ENCODE measurements around the gene SSH3. TPM values are rescaled to one million over a fixed set of nuclear protein-coding genes. Genes with fewer than 3 reads are reported as not detected.
A peak's percentile ranks its signal among the peaks of the same experiment; 100 is the strongest.

SSH3 gene
- total RNA-seq, 1 experiment from 2014 or later: 57.8 TPM

GRCh38 chr11:67303835-67304411 is 593 bp downstream of the SSH3 start:
- POLR2A ChIA-PET: interaction anchor here (1.0 to 2.4 kb wide), 3 partner anchors 10 to 16 kb away, joined by 3 to 11 read pairs (median 6); partner anchors contain the start of gene ANKRD13D
- H3K4me1 ChIP-seq (ENCODE audit: control insufficient read depth in 1 of 2, insufficient read depth in 2 of 2, low read length in 2 of 2): peaks cover 21 to 25% of the 10 kb centered on the region in 2 experiments
- no peaks in the 10 kb centered on the region for H3K9me2 ChIP-seq (ENCODE audit: insufficient read depth)
- ATAC-seq: peak; percentile 33
- peak overlapping the region; percentile 79 to 91 for H3K4me3 ChIP-seq (replicated peaks in 1 of 2; ENCODE audit: low read depth in 1 of 2, low read length in 2 of 2)
- no peaks in the 10 kb centered on the region for H3K9me3 ChIP-seq (ENCODE audit: control insufficient read depth in 1 of 2, insufficient read depth in 1 of 2, low read depth in 1 of 2, low read length in 2 of 2)
- H3K79me2 ChIP-seq (ENCODE audit: insufficient read depth, low read length): peaks cover 12% of the 10 kb centered on the region
- H3K9ac ChIP-seq (ENCODE audit: low read length): peak overlapping the region; percentile 90
- peak overlapping the region; percentile 85 for H3K27ac ChIP-seq (ENCODE audit: low read depth, low read length)
- no peak overlapping the region for H2AFZ ChIP-seq (ENCODE audit: low read depth, low read length, poor library complexity, severe bottlenecking)
- peaks cover 10% of the 10 kb centered on the region in 2 experiments; a peak in 3 of 4 replicates for H3K36me3 ChIP-seq (ENCODE audit: control insufficient read depth in 1 of 2, insufficient read depth in 2 of 2, low read length in 2 of 2)
- BruUV-seq (replicated peaks): no TSS peak
- CTCF ChIA-PET: interaction anchor here (0.7 to 1.5 kb wide), 3 partner anchors 13 to 43 kb away, joined by 3 to 9 read pairs (median 5); partner anchors contain the start of gene ANKRD13D
- intact Hi-C loops (cut with micrococcal nuclease): no loop called here
- TF ChIP-seq ZFX (IDR thresholded peaks at IDR 0.05) (peak; percentile 63; the same call in 1 of the 2 replicates), MAX (IDR thresholded peaks at IDR 0.05) (no peak), TCF7L2 (IDR thresholded peaks at IDR 0.05; ENCODE audit: borderline replicate concordance, extremely low read depth, insufficient read depth, insufficient read length) (no peak)
- H4K20me1 ChIP-seq (ENCODE audit: insufficient read depth): no peaks in the 10 kb centered on the region
- no peak for DNase-seq (ENCODE audit: low read depth, low spot score)
- RAD21 ChIA-PET (ENCODE audit: low non-redundant PET in 1 of 2, low total read pairs in 2 of 2, uncharacterized antibody in 2 of 2, unreplicated experiment in 2 of 2): interaction anchor here in 1 of 2 experiments (0.6 to 1.4 kb wide), 2 partner anchors 13 to 22 kb away, joined by 3 to 5 read pairs; no protein-coding TSS in a partner anchor
- no peaks in the 10 kb centered on the region for H3K27me3 ChIP-seq (ENCODE audit: insufficient read depth, low read length)
- H3K4me2 ChIP-seq (ENCODE audit: low read length): peak overlapping the region; percentile 95

GRCh38 chr11:67304511-67305113 is 1.3 kb downstream of the SSH3 start:
- BruUV-seq (replicated peaks): TSS peak; percentile 46
- RAD21 ChIA-PET (ENCODE audit: low non-redundant PET in 1 of 2, low total read pairs in 2 of 2, uncharacterized antibody in 2 of 2, unreplicated experiment in 2 of 2): no interaction called here
- Histone ChIP-seq H3K4me3 (replicated peaks in 1 of 2; ENCODE audit: low read depth in 1 of 2, low read length in 2 of 2) (peak overlapping the region; percentile 79 to 91), H3K27ac (ENCODE audit: low read depth, low read length) (peak overlapping the region; percentile 85), H2AFZ (ENCODE audit: low read depth, low read length, poor library complexity, severe bottlenecking) (no peak overlapping the region), H3K9ac (ENCODE audit: low read length) (peak overlapping the region; percentile 90), H3K4me2 (ENCODE audit: low read length) (peak overlapping the region; percentile 95), H3K27me3 (ENCODE audit: insufficient read depth, low read length) (no peaks in the 10 kb centered on the region), H3K9me2 (ENCODE audit: insufficient read depth) (no peaks in the 10 kb centered on the region), H3K79me2 (ENCODE audit: insufficient read depth, low read length) (peaks cover 10% of the 10 kb centered on the region), H4K20me1 (ENCODE audit: insufficient read depth) (no peaks in the 10 kb centered on the region), H3K4me1 (ENCODE audit: control insufficient read depth in 1 of 2, insufficient read depth in 2 of 2, low read length in 2 of 2) (peaks cover 21 to 25% of the 10 kb centered on the region in 2 experiments), H3K9me3 (ENCODE audit: control insufficient read depth in 1 of 2, insufficient read depth in 1 of 2, low read depth in 1 of 2, low read length in 2 of 2) (no peaks in the 10 kb centered on the region), H3K36me3 (ENCODE audit: control insufficient read depth in 1 of 2, insufficient read depth in 2 of 2, low read length in 2 of 2) (peaks cover 5 to 10% of the 10 kb centered on the region in 2 experiments; a peak in 3 of 4 replicates)
- TF ChIP-seq CEBPB (IDR thresholded peaks at IDR 0.05; ENCODE audit: low read depth): no peak
- no peak for TF ChIP-seq ATF3 (IDR thresholded peaks at IDR 0.05)
- TF ChIP-seq SIN3A (IDR thresholded peaks at IDR 0.05; ENCODE audit: low read depth): no peak
- TF ChIP-seq SP1 (IDR thresholded peaks at IDR 0.05; ENCODE audit: low read depth): no peak
- no peak for TF ChIP-seq ELF1 (IDR thresholded peaks at IDR 0.05; ENCODE audit: borderline replicate concordance, low read depth)
- no peak for TF ChIP-seq POLR2A (IDR thresholded peaks at IDR 0.05; ENCODE audit: borderline replicate concordance, extremely low read depth, insufficient read depth, insufficient read length)
- TF ChIP-seq SRF (IDR thresholded peaks at IDR 0.05; ENCODE audit: low read depth): no peak
- TF ChIP-seq JUND (IDR thresholded peaks at IDR 0.05): no peak
- TF ChIP-seq RAD21 (IDR thresholded peaks at IDR 0.05; ENCODE audit: low read depth): no peak
- TF ChIP-seq REST (IDR thresholded peaks at IDR 0.05; ENCODE audit: low read depth): no peak
- CTCF ChIA-PET: no interaction called here
- no peak for ATAC-seq
- intact Hi-C loops (cut with micrococcal nuclease): no loop called here
- POLR2A ChIA-PET: no interaction called here
- no peak for DNase-seq (ENCODE audit: low read depth, low spot score)

Data from HCT116 (cell line).